LoVo (cell line): ENCODE data around the gene WWOX.

Source experiments
- DNase-seq: peaks from one replicate; pipeline ENCODE4 v3.0.0-alpha.2; 2016; ENCODE audit warnings: low spot score

Gene WWOX

DNA sequence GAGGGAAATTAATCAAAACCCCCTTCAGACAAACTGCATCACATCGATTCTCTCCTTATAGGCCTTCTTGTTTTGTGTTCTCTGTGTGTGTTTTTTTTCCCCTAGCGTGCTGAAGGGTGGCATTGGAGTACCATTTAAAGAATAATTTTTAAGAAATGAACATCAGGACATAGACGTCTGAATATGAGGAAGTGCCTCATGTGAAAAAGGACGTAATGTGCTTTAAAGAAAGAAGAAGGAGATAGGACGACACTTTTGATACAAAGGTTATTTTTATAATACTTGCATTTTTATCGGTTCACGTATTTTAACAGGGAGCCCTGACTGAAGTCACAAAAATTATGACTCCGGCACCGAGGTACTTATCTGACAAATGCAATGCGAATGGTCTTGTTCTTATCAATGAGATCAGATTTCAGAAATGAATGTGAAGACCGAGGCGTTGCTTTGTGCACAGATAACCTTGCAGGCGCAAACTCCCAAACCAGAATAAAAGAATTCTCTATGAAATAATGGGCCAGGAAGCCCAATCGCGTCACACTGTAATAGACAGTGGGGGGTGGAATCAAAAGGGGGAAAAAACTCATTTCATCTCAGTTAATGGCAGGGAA lies 894.8 kb downstream of the WWOX start:
- DNase-seq = no peak

DNA sequence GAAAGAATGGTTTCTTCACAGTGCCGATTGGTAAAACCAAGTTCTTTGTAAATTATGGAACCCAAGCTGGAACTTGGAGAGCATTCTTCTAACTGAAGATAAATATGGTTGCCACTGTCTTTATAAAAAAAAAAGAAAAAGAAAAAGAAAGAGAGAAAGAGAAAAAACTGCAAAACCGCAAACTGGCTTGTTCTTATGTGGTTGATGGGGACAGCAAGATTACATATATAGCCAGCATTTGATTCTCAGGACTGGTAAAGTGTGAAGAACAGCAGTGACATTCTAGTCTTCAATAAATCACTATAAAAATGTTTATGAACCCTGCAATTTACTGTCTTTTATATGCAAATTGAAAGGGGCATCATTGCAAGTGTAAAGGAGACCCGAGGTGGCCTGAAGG lies 896.0 kb downstream of the WWOX start:
- no peak for DNase-seq

DNA sequence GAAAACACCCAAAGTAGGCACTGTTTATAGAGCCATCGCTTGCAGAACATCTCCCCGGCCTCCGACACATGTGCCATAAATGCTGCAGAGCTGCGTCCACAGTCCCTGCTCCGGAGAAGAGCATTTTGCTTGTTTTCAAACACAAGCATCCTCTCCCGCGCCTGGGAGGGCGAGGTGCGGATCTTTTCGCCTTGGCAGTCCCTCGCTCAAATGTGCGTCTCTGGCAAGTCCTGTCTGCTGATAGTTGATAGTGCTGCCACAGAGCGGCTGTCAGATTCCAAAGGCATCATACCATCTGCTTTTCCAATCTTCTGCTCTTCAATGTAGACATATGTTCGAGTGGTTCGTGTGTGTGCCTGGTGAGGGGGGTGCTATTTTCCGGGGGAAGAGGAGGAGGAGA lies 897.3 kb downstream of the WWOX start:
- DNase-seq = no peak

- no peak for DNase-seq
Observed at GRCh38 chr16:78998879-78999278, 899.4 kb downstream of the WWOX start.

GRCh38 chr16:79001156-79001967 lies 901.9 kb downstream of the WWOX start:
- DNase-seq = no peak

GRCh38 chr16:79003026-79003609 lies 903.7 kb downstream of the WWOX start:
- DNase-seq = no peak

GRCh38 chr16:79004309-79004708 lies 904.9 kb downstream of the WWOX start:
- DNase-seq = no peak

DNA sequence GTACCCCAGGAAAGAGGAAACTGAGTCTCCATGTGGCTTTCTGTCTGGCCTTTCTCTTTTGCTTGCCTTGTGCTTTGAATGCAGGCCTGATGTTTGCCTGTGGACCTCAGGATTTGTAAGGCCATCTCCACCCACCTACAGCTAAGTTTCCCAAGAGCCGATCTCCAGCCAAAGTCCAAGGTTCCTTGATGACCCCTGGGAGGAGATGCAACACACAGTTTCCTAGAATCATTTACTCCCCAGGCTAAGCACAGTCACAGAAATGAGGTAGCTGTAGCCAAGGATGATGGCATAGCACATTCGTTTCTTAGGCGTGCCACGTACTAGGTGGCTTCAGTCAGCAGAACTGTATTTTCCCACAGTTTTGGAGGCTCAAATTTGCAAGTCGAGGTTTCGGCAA lies 905.6 kb downstream of the WWOX start:
- DNase-seq = no peak

GRCh38 chr16:79006206-79006605 lies 906.8 kb downstream of the WWOX start:
- no peak for DNase-seq

DNA sequence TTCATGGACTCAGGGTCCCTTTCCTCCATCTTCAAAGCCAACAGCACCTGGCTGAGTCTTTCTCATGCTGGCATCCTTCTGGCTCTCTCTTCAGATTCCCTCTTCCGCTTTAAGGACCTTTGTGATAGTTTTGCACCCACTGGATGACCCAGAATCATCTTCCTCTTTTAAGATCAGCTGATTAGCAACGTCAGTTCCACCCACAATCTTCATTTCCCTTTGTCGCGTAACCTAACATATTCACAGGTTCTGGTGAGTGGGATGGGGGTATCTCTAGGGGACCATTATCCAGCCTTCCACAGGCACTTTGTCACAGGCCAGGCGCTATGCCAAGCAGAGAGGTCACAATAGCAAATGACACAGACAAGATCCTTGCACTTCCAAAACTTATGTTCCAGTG lies 907.3 kb downstream of the WWOX start:
- no peak for DNase-seq

GRCh38 chr16:79007614-79008013 lies 908.2 kb downstream of the WWOX start:
- no peak for DNase-seq

DNA sequence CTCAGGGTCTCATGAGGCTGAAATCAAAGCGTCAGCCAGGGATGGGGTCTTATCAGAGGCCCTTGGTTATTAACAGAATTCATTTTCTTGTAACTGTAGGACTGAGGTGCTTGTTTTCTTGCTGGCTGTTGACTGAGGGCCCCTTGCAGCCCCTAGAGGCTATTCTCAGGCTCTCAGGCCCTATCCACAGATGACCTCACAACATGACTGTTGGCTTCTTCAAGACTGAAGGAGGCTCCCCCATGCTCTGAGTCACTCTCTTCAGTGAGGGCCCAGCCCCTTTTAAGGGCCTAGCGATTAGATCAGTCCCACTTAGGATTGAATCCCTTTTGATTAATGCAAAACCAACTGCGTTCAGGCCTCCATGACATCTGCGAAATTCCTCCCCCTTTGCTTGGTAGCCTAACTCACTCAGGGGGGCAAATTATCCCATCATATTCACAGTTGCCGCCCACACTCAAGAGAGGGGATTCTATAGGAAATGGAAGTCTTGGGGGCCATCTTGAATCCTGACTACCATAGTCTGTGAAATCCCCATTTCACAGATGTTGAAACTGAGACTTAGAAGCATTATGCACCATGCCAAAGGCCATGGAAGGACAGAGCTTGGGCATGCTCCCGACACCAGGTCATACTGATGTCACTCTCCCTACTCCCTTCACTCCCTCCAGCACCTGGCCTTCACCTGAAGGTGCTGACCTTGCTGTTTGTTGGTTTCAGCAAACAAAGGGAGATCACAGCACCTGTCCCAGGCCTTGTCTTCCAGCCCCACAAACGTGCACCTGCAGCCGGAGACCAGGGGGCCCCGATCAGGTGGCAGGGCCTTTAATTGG lies 908.8 kb downstream of the WWOX start:
- no peak for DNase-seq

GRCh38 chr16:79008869-79009179 lies 909.4 kb downstream of the WWOX start:
- DNase-seq = no peak

- DNase-seq = no peak
Observed at GRCh38 chr16:79009896-79010295, 910.4 kb downstream of the WWOX start.

DNA sequence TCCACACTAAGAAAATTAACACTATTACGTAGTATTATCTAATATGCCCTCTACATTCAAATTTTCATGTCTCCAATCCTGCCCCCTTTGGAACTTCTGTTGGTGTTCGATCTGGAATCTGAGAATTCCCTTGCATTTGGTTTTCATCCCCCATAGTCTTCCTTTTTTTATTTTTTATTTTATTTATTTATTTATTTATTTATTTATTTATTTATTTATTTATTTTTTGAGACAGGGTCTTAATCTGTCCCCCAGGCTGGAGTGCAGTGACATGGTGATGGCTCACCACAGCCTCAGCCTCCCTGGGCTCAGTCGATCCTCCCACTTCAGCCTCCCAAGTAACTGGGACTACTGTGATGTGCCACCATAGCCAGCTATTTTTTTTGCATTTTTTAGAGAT lies 911.8 kb downstream of the WWOX start:
- no peak for DNase-seq

DNA sequence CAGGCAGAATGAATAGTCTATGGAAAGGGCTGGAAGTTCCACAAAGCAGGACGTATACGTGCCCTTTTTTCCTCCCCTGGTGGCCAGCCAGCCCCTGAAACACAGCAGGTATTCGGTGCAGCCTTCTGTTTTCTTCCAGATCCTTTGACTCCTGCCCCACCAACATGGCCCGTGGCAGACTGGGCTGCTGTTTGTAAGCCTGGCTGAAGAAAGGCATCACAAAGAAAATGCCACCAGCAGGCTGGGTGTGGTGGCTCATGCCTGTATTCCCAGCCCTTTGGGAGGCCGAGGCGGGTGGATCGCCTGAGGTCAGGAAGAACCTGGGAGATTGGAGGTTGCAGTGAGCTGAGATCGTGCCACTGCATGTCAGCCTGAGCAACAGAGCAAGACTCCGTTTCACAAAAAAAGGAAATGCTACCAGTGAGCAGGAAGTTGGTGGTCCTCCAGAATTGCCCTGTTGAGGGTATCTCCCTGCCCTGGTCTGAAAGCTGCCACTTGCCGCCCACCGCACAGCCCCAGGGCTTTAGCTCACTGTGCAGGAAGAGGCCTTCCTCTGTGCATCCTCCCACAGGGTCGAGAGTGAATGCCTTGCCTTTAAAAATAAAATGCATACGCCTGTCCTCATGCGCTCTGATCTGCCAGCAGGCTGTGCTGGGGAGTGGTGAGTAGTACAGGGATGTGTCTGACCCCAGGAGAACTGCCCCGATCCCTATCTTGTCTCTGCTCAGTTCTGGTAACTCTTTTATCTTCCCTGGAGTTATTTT lies 913.4 kb downstream of the WWOX start:
- DNase-seq = no peak

DNA sequence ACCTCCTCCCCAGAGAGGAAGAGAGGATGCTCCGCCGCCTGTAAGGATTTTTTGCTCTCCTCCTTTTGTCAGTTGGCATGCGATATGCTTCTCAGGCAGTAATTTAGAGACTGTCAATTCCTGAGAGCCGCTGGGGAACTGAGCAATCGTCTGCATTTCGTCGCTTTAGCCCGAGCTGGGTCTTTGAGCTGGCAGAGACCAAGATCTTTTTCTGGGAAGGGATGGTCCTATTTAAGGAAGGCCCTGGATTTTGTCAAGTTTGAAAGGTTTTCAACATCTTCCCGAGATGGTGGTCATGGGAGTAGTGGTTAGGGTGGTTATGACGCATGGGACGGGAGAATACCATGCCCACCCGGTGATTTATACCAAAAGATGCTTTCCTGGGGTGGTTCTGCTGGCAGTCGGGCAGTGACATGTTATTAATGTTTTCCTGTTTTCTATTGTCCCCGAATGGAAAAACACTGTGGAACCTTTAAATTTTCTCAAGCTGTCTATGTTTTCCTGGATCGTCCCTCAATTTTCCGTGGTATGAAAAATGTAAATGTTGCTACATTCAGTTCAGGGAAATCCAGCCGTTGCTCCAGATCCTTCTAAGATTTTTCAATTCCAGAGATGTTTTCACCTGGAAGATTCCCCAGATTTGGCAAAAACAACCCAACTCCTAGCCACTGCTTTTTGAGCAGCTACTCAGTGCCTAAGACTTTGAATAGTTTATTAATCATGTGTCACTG lies 914.6 kb downstream of the WWOX start:
- no peak for DNase-seq

- DNase-seq = no peak
Observed at GRCh38 chr16:79018650-79019429, 919.4 kb downstream of the WWOX start.

GRCh38 chr16:79019431-79019830 lies 920.0 kb downstream of the WWOX start:
- DNase-seq = no peak

DNA sequence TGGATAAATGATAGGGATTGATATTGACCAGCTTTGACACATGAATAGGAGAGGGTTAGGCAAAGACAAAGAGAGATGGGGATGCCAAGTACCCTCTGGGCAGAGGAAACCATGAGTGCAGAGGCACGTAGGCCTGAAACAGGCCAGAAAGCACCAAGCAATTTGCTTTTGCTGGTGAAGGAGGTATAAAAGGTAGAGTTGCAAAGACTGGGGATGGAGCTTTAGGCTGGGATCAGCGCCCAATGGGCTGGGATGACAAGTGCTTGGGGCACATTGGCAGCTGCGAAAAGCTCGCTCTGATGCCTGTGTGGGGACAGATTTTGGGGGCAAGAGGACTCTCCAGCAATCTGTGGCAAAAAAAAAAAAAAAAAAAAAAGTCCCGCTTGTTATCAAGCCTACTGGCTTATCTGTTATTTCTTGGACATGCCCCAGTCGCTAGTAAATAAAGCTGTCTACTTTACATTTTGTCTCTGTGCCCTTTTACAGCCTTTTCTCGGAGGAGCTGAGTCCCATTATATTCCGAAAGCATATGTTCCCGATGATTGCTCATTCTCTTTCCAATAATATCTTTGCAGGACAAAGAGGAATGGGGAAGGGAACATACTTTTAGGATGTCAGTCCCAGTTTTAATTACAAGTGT lies 922.7 kb downstream of the WWOX start:
- no peak for DNase-seq
